IPS DF 6.9 (cell line): Measurements from ENCODE around the gene YBX3.
A peak's percentile ranks its signal among the peaks of the same experiment; 100 is the strongest.

Experiments used
- DNase-seq: peaks from one replicate; pipeline ENCODE4 v3.0.0-alpha.2; 2013; ENCODE audit warnings: low read depth, low spot score
- H3K27ac ChIP-seq: one replicate; pipeline ENCODE4 v1.5.1; 2013; ENCODE audit warnings: low read length, control low read depth
- H3K27me3 ChIP-seq: 2 replicates; pipeline ENCODE4 v1.6.1; 2013; ENCODE audit warnings: mild to moderate bottlenecking, low read length; ENCODE audit not compliant: control insufficient read depth, insufficient read depth
- H3K36me3 ChIP-seq: 2 replicates; pipeline ENCODE4 v1.6.1; 2013; ENCODE audit warnings: low read length; ENCODE audit not compliant: control insufficient read depth, insufficient read depth
- H3K4me1 ChIP-seq: 2 replicates; pipeline ENCODE4 v1.6.1; 2013; ENCODE audit warnings: low read length; ENCODE audit not compliant: control insufficient read depth, insufficient read depth
- H3K4me3 ChIP-seq: 2 replicates; pipeline ENCODE4 v1.5.1; 2013; ENCODE audit warnings: mild to moderate bottlenecking, low read length
- H3K9me3 ChIP-seq: 2 replicates; pipeline ENCODE4 v1.6.1; 2013; ENCODE audit warnings: low read length, inconsistent platforms; ENCODE audit not compliant: control insufficient read depth, insufficient read depth
- WGBS: extraction: QIAGEN DNeasy Blood & Tissue Kit; methylation state at CpG from one replicate; pipeline ENCODE4 v1.1.7; 2013; ENCODE audit warnings: mixed read lengths, missing lambda C conversion rate; ENCODE audit not compliant: insufficient read length, insufficient coverage; 5-methylcytosine and 5-hydroxymethylcytosine counted together

Gene YBX3

GRCh38 chr12:10722502-10722904 lies 620 bp downstream of the YBX3 start:
- H3K4me1 ChIP-seq: peaks cover 4% of the 10 kb centered on the region; the same call in 1 of the 2 replicates
- no peaks in the 10 kb centered on the region; the same call in 1 of the 2 replicates for H3K36me3 ChIP-seq
- no peak overlapping the region for H3K27ac ChIP-seq
- DNase-seq: no peak
- H3K9me3 ChIP-seq: no peaks in the 10 kb centered on the region
- H3K4me3 ChIP-seq: peak overlapping the region; percentile 73
- no peaks in the 10 kb centered on the region for H3K27me3 ChIP-seq
- no CpG with 5 or more reads among the region's 36 CpGs for WGBS

- Histone ChIP-seq H3K36me3 (no peaks in the 10 kb centered on the region; the same call in none of the 2 replicates), H3K27ac (no peak overlapping the region), H3K27me3 (no peaks in the 10 kb centered on the region), H3K4me3 (peak overlapping the region; percentile 73), H3K4me1 (peaks cover 6% of the 10 kb centered on the region; the same call in 1 of the 2 replicates), H3K9me3 (no peaks in the 10 kb centered on the region)
- no peak for DNase-seq
- no CpG with 5 or more reads among the region's 26 CpGs for WGBS
These were observed 1.2 kb downstream of the YBX3 start for GRCh38 chr12:10721651-10722501.

GRCh38 chr12:10720974-10721650 lies 2.0 kb downstream of the YBX3 start:
- DNase-seq: no peak
- Histone ChIP-seq H3K4me3 (peak overlapping the region; percentile 73; the same call in 1 of the 2 replicates), H3K9me3 (no peaks in the 10 kb centered on the region), H3K27me3 (no peaks in the 10 kb centered on the region), H3K27ac (no peak overlapping the region), H3K4me1 (peaks cover 6% of the 10 kb centered on the region; the same call in 1 of the 2 replicates), H3K36me3 (no peaks in the 10 kb centered on the region; the same call in none of the 2 replicates)
- WGBS: no CpG with 5 or more reads among the region's 3 CpGs

- Histone ChIP-seq H3K4me3 (no peak overlapping the region), H3K4me1 (peaks cover 6% of the 10 kb centered on the region; the same call in 1 of the 2 replicates), H3K36me3 (peaks cover 2% of the 10 kb centered on the region), H3K9me3 (no peaks in the 10 kb centered on the region), H3K27ac (no peak overlapping the region), H3K27me3 (no peaks in the 10 kb centered on the region)
- WGBS: no CpG with 5 or more reads among the region's 4 CpGs
- no peak for DNase-seq
These were observed 3.6 kb downstream of the YBX3 start for GRCh38 chr12:10719482-10719881.

GRCh38 chr12:10718279-10718821 lies 4.8 kb downstream of the YBX3 start:
- Histone ChIP-seq H3K36me3 (peaks cover 2% of the 10 kb centered on the region), H3K4me3 (no peak overlapping the region), H3K27ac (no peak overlapping the region), H3K4me1 (peaks cover 4% of the 10 kb centered on the region; the same call in 1 of the 2 replicates), H3K9me3 (no peaks in the 10 kb centered on the region), H3K27me3 (no peaks in the 10 kb centered on the region)
- WGBS: no CpG with 5 or more reads among the region's 4 CpGs
- DNase-seq: no peak

- no peak overlapping the region for H3K4me3 ChIP-seq
- H3K27me3 ChIP-seq: no peaks in the 10 kb centered on the region
These were observed 5.7 kb downstream of the YBX3 start for GRCh38 chr12:10717410-10717809.

GRCh38 chr12:10716704-10717315 lies 6.3 kb downstream of the YBX3 start:
- no peaks in the 10 kb centered on the region for H3K27me3 ChIP-seq
- H3K4me3 ChIP-seq: no peak overlapping the region
- no peaks in the 10 kb centered on the region for H3K9me3 ChIP-seq
- no peak for DNase-seq
- peaks cover 4% of the 10 kb centered on the region; the same call in 1 of the 2 replicates for H3K4me1 ChIP-seq
- WGBS: no CpG with 5 or more reads among the region's 6 CpGs
- peaks cover 5% of the 10 kb centered on the region; the same call in 1 of the 2 replicates for H3K36me3 ChIP-seq
- no peak overlapping the region for H3K27ac ChIP-seq

More at GRCh38 chr12:10717410-10717809, 5.7 kb downstream of the YBX3 start:
- Histone ChIP-seq H3K9me3 (no peaks in the 10 kb centered on the region), H3K36me3 (peaks cover 5% of the 10 kb centered on the region), H3K4me1 (peaks cover 4% of the 10 kb centered on the region; the same call in 1 of the 2 replicates), H3K27ac (no peak overlapping the region)
- WGBS: no CpG with 5 or more reads among the region's 2 CpGs
- DNase-seq: no peak

- H3K27ac ChIP-seq: no peak overlapping the region
- DNase-seq: no peak
- WGBS: no CpG with 5 or more reads among the region's 4 CpGs
- H3K4me3 ChIP-seq: no peak overlapping the region
- no peaks in the 10 kb centered on the region for H3K9me3 ChIP-seq
- H3K36me3 ChIP-seq: peaks cover 5% of the 10 kb centered on the region; the same call in 1 of the 2 replicates
- peaks cover 4% of the 10 kb centered on the region; the same call in 1 of the 2 replicates for H3K4me1 ChIP-seq
- no peaks in the 10 kb centered on the region for H3K27me3 ChIP-seq
These were observed 6.8 kb downstream of the YBX3 start for GRCh38 chr12:10716277-10716676.

GRCh38 chr12:10715491-10715890 lies 7.6 kb downstream of the YBX3 start:
- no peak for DNase-seq
- H3K4me3 ChIP-seq: no peak overlapping the region
- H3K9me3 ChIP-seq: no peaks in the 10 kb centered on the region
- whole genome bisulfite sequencing: 100% methylated on average over 1 of the region's 6 CpGs
- no peaks in the 10 kb centered on the region for H3K27me3 ChIP-seq
- peaks cover 5% of the 10 kb centered on the region; the same call in 1 of the 2 replicates for H3K36me3 ChIP-seq
- 0 out of 2 replicates have a peak, but pooled peaks cover 2% of the 10 kb centered on the region for H3K4me1 ChIP-seq
- no peak overlapping the region for H3K27ac ChIP-seq

GRCh38 chr12:10709808-10710207 lies 13.3 kb downstream of the YBX3 start:
- WGBS: no CpG with 5 or more reads among the region's 16 CpGs
- H3K4me3 ChIP-seq: no peak overlapping the region
- H3K4me1 ChIP-seq: no peaks in the 10 kb centered on the region
- no peak for DNase-seq
- peaks cover 15% of the 10 kb centered on the region; the same call in 1 of the 2 replicates for H3K36me3 ChIP-seq
- H3K27ac ChIP-seq: no peak overlapping the region
- H3K27me3 ChIP-seq: no peaks in the 10 kb centered on the region
- no peaks in the 10 kb centered on the region for H3K9me3 ChIP-seq
